Measurements from ENCODE around the gene MAN1A1.

Gene MAN1A1

DNA sequence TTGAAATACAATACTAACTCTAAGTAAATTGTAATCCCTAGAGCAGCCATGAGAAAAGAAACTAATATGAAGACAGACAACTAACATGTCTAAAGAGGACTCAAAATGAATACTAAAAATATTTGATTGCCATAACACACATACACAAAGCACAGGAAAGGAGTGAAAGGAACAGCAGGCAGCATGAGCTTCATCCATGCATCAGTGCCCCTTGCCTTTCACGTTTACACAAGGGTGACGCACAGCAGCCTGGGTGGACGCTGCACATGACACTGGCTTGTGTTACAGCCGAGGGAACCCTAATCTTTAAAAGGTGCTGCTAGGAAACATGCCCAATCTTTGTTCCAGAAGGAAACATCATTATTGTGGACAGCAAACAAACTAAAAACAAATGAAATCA lies 123.5 kb downstream of the MAN1A1 start:
- no peak for DNase-seq

DNA sequence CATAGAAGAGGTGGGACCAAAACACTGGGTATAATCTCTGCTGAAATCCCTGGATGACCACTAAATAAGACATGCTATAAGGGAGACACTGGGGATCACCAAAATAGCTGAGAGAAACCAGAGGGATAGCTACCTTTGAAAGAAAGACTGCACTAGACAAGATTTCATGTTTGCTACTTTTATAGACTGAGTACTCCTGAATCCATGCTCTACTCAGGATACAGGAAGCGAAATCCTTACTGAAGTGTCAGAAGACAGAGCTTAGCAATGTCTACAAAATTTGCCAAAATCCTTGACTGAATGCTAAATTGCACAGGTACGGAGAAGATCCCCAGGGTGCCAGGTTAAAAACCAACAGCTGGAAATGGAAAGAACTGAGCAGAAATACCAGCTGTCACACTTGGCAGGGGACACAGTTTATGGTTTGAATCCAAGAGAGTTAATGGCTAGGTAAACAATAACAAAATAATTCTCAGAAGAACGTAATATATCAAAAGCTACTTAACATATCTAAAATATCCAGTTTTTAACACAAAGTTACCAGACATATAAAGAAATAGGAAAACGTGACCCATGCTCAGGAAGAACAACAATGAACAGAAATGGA lies 125.4 kb downstream of the MAN1A1 start:
- DNase-seq = no peak

DNA sequence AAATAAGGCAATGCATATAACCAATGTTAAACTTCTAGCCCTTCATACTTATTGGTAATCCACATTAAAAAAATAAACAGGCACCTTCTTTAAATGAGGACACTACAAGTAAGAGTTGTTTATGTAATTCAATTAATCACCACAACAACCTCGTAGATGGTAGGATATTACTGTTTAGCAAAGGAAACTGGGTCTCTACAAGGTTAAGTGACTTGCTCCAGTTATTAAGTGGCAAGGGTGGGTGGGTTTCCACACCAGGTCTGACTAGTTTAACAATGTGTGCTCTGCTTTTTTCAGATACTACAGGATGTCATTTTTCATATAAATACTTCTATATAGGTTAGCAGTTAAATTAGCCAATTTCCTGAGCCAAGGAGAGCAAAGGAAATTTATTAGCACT lies 129.1 kb downstream of the MAN1A1 start:
- DNase-seq = no peak

DNA sequence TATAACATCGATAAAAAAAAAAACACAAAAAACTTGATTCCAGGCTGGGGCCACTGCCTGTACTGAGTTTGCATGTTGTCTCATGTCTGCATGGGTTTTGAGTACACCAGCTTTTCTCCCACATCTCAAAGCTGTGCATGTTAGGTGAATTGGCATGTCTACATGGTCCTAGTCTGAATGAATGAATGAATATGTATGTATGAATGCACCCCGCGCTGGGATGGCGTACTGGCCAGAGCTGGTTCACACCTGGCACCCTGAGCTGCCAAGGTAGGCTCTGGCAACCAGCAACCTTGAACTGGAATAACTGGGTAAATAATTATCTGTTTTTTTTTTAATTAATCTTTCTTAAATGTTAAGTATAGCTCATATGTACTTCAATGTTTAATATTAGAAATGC lies 131.0 kb downstream of the MAN1A1 start:
- DNase-seq = no peak

DNA sequence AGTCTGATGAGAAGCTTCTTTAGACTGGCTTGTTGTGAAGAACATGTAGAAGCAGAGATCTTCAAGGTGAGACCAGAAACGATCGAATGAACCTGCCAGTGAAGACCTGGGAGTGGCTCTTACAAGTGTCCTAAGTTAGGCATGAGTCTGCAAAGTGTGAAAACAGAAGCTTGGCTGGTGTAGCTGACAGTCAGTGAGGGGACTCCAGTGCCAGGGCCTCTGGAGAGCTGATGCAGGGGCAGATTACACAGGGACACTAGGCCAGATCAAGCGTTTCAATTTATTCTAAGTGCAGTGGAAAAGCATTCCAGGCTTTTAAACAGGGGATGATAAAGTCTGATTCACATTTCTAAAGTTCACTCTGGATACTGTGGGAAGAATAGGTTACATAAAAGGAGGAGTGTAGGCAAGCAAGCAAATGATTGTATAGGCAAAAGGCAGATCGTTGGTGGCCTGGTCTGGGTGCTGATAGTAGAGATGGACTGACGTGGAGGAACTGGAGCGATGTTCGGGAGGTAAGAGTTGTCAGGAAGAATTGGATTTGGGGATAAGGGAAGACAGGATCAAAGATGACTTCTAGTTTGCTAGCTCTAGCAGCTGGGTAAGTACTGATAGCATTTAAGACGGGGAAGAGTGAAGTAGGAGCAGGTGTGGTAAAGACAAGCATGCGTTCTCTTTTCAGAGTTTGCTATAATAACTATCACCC lies 133.5 kb downstream of the MAN1A1 start:
- no peak for DNase-seq

DNA sequence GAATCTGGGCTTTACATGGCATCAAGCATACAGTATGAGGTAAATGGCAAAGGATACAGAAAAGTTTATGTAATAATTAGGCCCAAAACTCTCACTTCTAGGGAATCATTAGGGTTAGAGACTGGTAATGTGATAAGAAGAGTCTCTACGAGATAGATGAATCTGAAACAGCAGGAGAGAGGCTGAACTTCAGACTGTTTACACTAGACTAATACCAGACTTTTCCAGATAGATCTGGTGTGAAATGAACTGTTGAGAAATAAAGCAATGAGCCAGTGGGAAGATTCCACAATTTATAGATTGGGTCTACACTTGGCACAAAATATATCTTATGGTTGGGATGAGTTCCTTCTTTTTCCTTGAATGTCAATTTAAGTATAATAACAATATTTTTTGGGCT lies 134.3 kb downstream of the MAN1A1 start:
- DNase-seq = no peak

DNA sequence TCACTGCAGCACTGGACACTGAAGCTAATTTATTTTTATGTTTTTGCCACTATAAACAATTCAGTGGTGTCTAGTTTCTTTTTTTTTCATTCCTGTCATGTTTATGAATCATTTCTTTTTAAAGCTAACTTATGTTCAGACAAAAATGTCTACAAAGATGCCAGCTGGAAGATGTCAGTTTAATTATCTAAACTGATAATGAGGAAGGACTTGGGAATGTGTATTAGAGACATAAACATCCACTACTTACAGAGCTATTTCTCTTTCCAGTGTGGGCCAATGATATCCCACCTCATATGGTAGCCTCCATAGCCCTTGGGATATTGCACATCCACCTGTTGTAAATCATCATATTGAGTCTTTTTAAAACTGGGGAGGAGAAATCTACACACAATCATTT lies 139.0 kb downstream of the MAN1A1 start:
- no peak for DNase-seq

DNA sequence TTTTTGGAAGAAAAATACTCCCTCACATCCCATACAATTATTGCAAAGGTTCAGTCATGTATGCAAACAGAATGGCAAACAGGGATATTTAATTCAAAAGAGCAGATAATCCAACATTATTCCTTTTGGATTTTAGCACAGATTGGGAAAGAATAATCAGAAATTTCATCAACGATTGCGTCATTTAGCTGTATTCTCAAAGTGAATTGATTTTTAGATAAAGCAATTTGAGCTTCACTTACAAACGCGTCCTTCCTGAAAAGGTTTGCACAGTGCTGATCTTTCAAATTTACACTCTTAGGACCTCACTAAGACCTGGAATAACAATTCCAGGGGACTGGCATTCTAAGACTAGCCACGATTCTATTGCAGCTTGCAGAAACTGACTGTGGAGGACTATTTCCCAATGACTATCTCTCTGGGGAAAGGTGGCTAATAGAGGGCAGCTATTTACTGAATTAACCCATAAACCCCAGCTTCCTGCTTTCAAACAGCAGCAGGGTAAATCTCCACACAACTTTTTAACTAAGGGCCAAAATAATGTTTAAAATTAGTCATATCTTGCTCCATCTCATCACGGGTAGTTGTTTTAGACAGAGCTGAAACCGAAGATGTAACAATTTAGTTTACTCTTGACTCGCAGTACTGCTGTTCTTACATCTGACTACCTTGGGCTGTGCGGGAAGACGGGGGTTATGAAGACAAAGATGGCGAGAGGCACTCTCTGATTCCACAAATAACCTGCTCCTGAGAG lies 139.9 kb downstream of the MAN1A1 start:
- DNase-seq = no peak

DNA sequence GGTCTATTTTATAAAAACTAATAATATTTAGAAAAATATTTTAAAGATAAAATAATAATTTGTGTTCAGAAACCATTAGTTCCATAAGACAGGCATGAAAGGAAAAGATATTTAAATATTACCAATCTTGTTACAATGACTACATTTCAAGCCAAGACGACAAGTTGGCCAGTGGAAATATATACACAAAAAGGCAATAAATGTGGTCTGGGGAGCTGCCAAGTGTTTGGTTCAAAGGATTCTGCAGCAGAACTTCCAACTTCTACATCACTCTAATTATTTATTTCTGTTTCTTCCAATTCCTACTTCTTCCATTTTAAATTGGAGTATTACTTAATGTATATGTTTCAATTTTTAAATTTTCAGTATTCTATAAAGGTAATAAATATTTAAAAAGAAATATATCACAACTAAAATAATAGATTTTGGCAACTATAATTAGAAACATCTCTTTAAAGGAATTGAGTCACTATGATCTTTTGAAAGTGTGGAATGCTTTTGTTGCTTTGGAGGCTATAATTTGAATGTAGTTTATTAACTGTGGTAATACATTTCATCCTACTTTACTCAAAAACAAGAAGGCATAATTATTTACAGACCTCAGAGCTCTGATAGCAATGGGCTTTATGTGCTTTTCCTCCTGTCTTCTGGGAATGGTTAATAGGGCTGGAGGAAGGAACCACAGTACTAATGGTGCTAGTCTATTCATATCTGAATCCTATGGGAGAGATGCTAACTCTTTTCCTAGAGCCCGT lies 141.4 kb downstream of the MAN1A1 start:
- DNase-seq = no peak

DNA sequence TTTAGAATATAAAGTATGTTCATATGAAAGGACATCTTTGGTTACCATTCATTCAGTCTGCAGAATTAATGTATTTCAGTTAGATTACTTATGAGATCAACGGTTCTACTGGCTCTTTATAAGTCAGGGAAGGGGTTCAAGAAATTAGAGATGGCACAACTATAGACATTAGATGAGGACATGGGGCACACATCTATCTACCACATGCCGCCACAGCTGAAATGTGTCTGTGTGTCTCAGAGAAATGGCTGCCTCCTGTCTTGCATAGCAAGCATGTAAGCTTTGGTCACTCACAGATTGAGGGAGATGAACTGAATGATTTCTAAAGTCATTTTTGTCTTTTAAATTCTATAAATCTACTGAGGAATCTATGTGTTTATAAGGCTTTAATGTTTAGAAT lies 142.2 kb downstream of the MAN1A1 start:
- no peak for DNase-seq

DNA sequence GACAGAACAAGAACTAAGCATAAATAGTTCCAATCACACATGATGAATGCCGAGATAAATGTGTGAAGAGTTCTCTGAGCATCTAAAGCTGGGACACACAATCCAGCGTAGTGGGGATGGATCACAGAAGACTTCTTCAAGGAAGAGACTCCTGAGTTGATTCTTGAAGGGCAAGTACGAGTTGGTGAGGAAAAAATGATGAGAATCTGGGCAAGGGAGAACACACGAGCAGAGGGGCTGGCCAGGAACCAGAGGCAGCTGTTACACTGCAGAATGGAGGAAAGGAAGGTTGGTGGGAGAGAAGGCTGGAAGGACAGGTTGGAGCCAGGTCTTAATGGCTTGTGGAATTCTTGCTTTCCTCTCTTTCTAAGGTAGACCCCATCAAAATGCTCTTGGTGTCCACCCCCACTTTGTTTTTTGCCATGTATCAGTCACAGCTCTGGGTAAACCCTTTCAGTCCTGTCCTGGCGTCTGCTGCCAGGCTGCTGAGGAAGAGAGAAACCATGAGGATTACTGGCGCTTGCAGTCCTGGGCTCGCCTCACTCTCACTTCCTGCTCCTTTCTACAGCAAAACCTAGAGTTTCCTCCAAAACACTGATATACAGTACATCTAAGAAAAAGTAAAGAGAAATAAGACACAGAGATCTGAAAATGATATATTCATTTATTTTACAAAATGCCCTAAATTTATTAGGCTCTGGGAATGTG lies 143.5 kb downstream of the MAN1A1 start:
- DNase-seq = no peak

DNA sequence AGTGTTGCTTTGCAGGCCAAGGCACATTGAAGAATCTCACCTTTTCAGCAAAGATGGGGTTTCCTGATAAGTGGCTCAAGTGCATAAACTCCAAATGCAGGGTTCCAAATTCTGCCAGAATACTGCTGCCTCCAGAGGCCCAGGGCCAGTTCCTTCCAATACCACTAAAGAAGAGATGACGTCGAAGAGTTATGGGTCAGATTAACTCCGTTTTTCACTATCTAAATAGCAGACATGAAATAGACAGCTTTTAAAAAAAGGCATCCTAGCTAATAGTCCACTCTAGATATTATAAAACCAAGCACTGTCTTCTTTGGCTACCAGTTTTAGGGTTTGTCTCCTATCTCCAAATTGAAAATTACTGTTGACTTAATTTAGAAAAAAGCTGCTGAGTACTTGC lies 144.8 kb downstream of the MAN1A1 start:
- no peak for DNase-seq

DNA sequence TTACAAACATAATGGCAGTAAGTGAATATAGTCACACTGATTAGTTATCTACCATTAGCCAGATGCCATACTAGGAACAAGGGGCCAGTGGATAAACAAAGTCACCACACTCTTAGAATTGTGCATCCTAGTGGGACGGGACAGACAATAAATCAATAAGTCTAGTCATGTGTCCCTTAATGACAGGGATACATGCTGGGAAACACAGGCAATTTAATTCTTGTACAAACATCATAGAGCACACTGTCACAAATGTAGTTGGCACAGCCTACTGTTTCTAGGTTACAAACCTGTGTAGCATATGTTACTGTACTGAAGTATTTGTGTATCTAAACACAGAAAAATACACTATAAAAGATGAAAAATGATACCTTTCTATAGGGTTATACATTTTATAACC lies 148.1 kb downstream of the MAN1A1 start:
- no peak for DNase-seq

DNA sequence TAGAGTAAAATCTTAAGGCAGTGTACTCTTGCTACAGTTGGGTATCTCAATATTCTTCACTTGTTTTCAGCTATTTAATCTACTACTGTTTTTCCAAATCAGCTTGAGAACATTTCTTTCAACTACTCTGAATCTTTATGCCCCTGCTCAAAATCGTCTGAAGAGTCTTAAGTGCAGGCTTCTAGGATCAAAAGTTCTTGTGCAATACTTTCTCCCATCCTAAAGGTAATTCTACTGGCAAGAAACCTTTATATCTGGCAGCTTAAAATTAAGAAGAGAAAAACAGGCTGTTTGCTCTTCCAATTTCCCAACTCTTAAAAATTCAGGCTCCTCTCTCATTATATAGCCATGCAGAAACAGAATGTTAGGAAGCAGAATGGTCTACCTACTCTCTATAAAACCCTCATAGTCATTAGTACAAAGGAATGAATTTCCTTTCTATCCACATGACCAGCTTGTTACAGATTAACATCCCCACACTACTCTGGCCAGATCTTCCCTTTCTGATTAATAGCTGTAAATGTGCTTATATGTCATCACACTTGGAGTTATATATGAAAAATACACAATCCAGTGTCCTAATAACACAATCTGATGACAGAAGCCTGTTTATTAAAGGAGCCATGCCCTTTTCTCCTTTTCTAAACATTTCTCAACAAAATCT lies 148.9 kb downstream of the MAN1A1 start:
- no peak for DNase-seq

DNA sequence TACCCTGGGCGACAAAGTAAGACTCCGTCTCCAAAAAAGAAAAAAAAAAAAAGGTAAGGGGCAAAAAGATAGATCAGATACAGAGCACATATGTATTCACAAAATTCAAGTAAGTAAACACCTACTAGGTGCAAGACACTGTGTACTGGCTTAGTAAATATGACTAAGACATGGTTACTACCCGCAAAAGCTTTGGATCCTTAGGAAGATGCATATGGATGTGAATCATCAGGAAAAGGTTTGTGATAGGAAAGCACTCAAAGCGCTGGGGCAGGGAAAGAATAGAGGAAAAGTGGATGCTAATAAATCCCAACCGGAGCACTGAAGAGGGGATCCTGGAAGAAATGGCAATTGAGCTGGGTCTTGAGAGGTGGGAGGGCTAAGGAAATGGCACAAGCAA lies 152.3 kb downstream of the MAN1A1 start:
- no peak for DNase-seq

DNA sequence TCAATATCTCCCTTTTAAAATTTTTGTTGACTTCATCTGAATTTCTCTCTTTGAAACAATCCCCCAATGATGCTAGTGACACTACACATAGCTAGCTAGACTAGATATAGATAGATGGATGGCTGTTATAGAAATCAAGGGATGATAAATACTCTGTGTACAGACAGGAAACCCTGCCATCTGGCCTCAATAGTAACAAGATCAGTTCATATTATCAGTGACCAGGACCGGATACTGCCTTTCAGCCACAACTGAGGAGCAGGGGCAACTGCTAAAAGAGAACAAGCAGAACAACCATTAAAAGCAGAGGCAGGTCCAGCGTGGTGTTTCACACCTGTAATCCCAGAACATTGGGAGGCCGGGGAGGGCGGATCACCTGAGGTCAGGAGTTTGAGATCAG lies 152.8 kb downstream of the MAN1A1 start:
- DNase-seq = no peak

DNA sequence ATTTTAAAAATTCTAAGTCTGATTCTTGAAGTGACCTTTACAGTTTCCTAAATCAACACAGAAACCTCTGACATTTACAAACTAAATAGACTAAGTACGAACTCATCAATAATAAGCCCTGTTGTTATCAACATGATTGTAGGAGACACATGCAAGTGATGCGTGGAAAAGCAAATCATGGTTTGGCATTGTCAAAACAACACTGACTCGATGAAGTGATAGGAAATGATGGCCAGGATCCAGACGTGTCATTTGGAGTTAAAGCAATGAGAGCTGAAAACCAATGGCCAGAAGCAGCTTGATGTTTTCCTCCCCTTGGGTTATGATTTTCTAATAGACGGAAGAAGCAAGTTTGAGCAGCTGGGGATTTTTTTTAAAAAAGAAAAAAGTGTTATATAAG lies 153.7 kb downstream of the MAN1A1 start:
- DNase-seq = no peak

DNA sequence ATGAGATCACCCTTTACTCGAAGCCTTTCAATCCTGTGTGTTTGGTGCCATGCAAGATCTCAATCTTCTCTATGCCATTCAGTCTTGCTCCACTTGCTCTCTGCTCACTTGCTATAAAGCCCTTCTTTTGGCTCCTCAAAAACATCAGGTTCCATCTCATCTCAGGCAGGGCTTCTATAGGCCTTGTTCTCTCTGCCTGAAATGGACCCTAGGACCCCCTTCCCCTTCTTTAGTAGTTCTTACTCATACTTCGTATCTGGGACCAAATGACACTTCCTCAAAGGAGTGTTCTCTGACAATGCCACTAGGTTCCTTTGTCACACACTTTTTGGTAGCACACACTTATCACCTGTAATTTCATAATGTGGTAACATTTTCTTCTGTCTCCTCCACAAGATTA lies 154.4 kb downstream of the MAN1A1 start:
- no peak for DNase-seq

DNA sequence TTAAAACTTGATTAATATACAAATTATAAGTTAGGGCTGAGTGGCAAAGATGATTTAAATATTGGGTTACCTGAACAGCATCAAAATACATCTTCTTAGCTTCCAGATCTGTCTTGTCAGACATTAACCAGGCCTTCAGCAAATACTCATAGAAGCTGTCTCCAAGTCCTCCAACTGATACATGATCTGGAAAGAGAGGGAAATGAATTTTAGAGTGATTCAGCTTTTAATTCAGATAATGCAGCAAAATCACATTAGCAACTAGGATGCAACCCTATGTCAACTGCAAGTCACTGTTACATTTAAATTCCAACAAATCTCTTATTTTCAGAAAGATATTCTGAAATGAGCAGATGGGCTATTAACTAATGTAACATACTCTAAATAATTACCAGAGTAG lies 155.9 kb downstream of the MAN1A1 start:
- DNase-seq = no peak

DNA sequence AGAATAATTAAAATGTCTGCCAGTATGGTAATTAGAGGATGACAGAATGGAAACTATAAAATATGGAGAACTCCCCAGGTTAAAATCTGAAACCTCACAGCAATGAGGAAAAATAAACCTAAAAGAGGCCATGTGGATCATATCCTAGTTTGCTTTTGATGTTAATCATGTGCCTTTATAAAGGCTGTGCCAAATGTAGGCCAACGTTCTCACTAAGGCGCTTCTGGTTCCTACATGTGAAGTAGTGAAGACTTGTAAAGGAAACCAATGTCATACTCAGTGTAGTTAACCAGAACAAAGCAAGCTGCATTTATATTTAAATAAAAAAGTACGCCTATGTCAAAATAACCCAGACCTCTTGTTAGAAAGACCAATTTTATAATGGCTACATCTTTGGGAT lies 157.4 kb downstream of the MAN1A1 start:
- no peak for DNase-seq

DNA sequence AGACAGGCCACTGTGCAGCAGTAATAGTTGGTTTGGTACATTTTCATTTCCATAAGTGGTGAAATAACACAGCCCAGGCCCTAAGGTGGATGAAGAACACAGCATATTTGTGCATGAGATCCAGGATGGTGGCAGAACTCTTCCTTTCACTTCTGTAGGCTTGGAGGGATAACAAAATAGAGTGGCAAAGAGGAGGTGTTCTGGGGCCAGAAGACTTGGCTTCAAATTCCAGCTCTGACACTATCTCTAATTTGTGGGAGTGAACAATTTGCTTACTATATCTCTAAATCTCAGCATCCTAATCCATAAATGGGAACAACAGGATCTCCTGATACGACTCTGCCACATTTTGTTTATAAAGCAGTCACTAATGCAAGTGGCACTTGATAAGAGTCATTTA lies 159.4 kb downstream of the MAN1A1 start:
- DNase-seq = no peak

DNA sequence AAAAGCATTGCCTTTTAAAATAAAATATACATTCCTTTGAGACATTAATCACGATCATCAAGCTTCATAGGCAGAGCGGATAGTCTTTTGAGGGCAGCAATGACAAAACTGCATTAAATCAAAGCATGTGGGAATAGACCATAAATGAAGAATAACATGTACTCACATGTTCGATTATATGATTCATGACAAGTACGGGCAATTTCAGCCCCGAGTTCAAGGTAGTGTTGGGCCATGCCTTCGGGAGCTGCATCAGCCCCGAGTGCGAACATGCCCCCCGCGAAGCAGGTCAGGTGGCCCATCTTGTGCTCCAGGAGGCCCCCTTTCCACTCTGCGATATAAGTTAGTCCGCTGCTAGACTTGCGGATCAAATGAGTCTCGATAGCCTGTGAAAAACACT lies 160.1 kb downstream of the MAN1A1 start:
- DNase-seq = no peak

DNA sequence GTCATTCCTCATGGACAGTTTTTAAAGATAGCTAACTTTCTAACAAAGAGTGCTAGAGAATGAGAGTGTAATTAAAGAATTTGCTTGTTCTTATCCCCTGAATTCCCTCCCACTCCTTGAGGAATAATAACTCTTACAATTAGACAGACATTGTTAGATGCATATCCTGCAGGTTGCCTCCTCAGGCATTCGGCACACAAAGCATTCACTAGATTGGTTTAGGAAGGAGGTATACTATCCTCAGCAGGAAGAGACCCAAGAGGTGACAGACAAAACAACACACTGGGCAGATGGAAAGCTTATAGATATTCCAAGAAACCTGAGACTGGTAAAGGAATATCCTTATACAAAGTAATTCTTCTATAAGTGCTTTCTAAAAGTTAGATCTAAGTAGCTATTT lies 162.0 kb downstream of the MAN1A1 start:
- DNase-seq = no peak
